Measurements from ENCODE around the gene TMEM35B.

DNA sequence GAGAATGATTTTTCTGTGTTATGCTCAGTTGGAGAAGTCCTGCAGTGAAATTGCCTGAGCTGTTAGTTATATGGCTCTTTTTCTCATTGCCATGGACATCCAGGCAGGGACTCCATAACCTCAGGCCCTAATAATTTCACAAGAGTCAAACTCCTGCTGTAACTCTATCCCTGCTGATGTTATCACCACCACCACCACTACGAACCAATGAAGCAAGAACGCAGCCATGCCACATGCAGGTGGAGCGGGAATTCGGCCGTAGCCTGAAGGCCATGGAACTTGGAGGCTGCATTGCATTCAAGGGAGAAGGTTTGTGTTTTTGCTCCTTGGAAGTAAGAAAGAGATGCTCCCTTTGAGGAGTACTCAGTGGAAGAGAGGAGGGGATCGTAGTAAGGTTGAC lies 38.9 kb downstream of the TMEM35B start:
- TF ChIP-seq, protein P1, sequence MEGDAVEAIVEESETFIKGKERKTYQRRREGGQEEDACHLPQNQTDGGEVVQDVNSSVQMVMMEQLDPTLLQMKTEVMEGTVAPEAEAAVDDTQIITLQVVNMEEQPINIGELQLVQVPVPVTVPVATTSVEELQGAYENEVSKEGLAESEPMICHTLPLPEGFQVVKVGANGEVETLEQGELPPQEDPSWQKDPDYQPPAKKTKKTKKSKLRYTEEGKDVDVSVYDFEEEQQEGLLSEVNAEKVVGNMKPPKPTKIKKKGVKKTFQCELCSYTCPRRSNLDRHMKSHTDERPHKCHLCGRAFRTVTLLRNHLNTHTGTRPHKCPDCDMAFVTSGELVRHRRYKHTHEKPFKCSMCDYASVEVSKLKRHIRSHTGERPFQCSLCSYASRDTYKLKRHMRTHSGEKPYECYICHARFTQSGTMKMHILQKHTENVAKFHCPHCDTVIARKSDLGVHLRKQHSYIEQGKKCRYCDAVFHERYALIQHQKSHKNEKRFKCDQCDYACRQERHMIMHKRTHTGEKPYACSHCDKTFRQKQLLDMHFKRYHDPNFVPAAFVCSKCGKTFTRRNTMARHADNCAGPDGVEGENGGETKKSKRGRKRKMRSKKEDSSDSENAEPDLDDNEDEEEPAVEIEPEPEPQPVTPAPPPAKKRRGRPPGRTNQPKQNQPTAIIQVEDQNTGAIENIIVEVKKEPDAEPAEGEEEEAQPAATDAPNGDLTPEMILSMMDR (IDR thresholded peaks at IDR 0.05; ENCODE audit: insufficient read depth, low read length) = no peak
- TF ChIP-seq POLR2AphosphoS5 (IDR thresholded peaks at IDR 0.05; ENCODE audit: low read depth) = no peak
- TF ChIP-seq, protein P2, sequence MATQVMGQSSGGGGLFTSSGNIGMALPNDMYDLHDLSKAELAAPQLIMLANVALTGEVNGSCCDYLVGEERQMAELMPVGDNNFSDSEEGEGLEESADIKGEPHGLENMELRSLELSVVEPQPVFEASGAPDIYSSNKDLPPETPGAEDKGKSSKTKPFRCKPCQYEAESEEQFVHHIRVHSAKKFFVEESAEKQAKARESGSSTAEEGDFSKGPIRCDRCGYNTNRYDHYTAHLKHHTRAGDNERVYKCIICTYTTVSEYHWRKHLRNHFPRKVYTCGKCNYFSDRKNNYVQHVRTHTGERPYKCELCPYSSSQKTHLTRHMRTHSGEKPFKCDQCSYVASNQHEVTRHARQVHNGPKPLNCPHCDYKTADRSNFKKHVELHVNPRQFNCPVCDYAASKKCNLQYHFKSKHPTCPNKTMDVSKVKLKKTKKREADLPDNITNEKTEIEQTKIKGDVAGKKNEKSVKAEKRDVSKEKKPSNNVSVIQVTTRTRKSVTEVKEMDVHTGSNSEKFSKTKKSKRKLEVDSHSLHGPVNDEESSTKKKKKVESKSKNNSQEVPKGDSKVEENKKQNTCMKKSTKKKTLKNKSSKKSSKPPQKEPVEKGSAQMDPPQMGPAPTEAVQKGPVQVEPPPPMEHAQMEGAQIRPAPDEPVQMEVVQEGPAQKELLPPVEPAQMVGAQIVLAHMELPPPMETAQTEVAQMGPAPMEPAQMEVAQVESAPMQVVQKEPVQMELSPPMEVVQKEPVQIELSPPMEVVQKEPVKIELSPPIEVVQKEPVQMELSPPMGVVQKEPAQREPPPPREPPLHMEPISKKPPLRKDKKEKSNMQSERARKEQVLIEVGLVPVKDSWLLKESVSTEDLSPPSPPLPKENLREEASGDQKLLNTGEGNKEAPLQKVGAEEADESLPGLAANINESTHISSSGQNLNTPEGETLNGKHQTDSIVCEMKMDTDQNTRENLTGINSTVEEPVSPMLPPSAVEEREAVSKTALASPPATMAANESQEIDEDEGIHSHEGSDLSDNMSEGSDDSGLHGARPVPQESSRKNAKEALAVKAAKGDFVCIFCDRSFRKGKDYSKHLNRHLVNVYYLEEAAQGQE (IDR thresholded peaks at IDR 0.05; ENCODE audit: insufficient replicate concordance, low read depth) = no peak

Measured in HL-60 (cell line).